ENCODE measurements around the gene OCA2. TPM values are rescaled to one million over a fixed set of nuclear protein-coding genes. Genes with fewer than 3 reads are reported as not detected.

Gene OCA2
- total RNA-seq, 1 experiment from 2014 or later, result 0.09 TPM

DNA sequence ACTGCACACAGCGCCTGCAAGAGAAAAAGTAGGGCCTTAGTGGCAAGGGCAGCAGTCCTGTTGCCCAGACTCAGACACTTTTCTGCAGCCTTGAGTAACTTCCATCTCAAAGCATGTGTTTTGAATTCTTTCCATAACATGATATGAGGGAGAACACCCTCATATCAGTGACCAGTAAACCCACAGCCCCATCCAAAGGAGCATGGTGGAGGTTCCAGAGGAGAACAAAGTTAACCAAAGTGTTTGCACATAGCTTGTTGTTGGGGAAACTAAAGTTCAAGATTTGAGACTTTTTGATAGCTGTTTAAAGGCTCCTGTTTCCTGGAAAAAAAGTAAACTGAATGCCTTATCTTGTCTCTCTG is 74.2 kb downstream of the OCA2 start:
- no peak for DNase-seq (ENCODE audit: low spot score)
- no TSS peak for BruUV-seq (replicated peaks)
- H3K36me3 ChIP-seq (ENCODE audit: insufficient read depth, low read length, poor library complexity, severe bottlenecking), result no peaks in the 10 kb centered on the region
- H3K4me1 ChIP-seq (ENCODE audit: insufficient read depth, low read length, poor library complexity, severe bottlenecking), result no peaks in the 10 kb centered on the region
- ChIA-PET POLR2A (ENCODE audit: low non-redundant PET) (no interaction called here), CTCF (no interaction called here)
- H3K4me3 ChIP-seq (ENCODE audit: low read depth, low read length, poor library complexity, severe bottlenecking), result no peak overlapping the region
- intact Hi-C loops (cut with micrococcal nuclease; ENCODE audit: unreplicated experiment), result no loop called here
- H3K9me3 ChIP-seq (ENCODE audit: low read depth, low read length, poor library complexity, severe bottlenecking), result no peaks in the 10 kb centered on the region
- TF ChIP-seq, protein P1, sequence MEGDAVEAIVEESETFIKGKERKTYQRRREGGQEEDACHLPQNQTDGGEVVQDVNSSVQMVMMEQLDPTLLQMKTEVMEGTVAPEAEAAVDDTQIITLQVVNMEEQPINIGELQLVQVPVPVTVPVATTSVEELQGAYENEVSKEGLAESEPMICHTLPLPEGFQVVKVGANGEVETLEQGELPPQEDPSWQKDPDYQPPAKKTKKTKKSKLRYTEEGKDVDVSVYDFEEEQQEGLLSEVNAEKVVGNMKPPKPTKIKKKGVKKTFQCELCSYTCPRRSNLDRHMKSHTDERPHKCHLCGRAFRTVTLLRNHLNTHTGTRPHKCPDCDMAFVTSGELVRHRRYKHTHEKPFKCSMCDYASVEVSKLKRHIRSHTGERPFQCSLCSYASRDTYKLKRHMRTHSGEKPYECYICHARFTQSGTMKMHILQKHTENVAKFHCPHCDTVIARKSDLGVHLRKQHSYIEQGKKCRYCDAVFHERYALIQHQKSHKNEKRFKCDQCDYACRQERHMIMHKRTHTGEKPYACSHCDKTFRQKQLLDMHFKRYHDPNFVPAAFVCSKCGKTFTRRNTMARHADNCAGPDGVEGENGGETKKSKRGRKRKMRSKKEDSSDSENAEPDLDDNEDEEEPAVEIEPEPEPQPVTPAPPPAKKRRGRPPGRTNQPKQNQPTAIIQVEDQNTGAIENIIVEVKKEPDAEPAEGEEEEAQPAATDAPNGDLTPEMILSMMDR (conservative IDR thresholded peaks at IDR 0.05; ENCODE audit: low read depth, low read length), result no peak
- no peak for TF ChIP-seq EZH2 (IDR thresholded peaks at IDR 0.05; ENCODE audit: borderline replicate concordance, low read depth, low read length, poor library complexity, severe bottlenecking)
- H3K27me3 ChIP-seq (replicated peaks; ENCODE audit: insufficient read depth, low read depth, low read length, poor library complexity), result no peaks in the 10 kb centered on the region
- no peak overlapping the region for H3K27ac ChIP-seq (ENCODE audit: low read depth, low read length, poor library complexity, severe bottlenecking)

DNA sequence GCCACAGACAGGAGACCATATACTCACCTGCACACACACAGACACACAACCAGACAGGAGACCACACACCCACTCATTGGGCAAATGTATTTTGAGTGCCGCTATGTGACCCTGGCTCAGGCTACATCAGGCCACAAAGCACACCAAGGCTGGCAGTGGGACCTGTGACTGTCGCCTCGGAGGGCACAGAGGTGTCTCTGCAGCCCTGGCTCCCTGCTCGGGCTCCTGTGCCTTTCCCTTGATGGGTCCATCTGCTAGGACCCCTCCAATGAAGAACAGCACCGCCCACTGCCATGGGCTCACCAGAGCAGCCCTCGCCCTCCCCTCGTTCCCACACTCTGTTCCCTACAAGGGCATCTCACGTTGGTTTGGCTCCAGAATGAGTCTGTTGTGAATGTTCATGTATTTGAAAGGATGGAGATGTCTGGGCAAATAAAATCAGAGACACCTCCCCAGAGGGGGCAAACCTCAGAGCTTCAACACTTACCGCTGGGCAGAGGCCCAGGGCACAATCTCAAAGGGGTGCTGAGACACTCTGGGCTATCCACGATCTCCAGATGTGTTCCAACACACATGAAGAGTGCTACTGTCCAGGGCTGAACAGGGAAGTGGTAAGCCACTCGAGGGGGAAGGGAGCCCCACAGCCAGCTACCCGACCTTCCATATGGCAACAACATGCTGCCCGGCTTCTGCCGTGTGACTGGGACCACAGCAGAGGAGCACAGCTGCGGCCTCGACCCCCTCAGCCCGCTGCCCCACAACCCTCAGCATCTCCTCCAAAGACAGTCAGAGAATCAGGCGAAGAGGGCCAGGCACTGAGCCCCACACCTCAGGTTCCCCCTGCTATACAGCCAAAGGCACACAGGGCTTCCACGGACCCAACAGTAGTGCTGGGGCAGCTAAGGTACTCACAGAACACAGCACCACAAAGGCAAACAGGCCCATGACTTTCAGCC is 74.9 kb downstream of the OCA2 start:
- H3K36me3 ChIP-seq (ENCODE audit: insufficient read depth, low read length, poor library complexity, severe bottlenecking), result no peaks in the 10 kb centered on the region
- no peak for TF ChIP-seq EZH2 (IDR thresholded peaks at IDR 0.05; ENCODE audit: borderline replicate concordance, low read depth, low read length, poor library complexity, severe bottlenecking)
- TF ChIP-seq, protein P1 (conservative IDR thresholded peaks at IDR 0.05; ENCODE audit: low read depth, low read length), result no peak
- no peaks in the 10 kb centered on the region for H3K9me3 ChIP-seq (ENCODE audit: low read depth, low read length, poor library complexity, severe bottlenecking)
- intact Hi-C loops (cut with micrococcal nuclease; ENCODE audit: unreplicated experiment), result no loop called here
- H3K27ac ChIP-seq (ENCODE audit: low read depth, low read length, poor library complexity, severe bottlenecking), result no peak overlapping the region
- ChIA-PET POLR2A (ENCODE audit: low non-redundant PET) (no interaction called here), CTCF (no interaction called here)
- H3K4me3 ChIP-seq (ENCODE audit: low read depth, low read length, poor library complexity, severe bottlenecking), result no peak overlapping the region
- H3K4me1 ChIP-seq (ENCODE audit: insufficient read depth, low read length, poor library complexity, severe bottlenecking), result no peaks in the 10 kb centered on the region
- no peak for DNase-seq (ENCODE audit: low spot score)
- H3K27me3 ChIP-seq (replicated peaks; ENCODE audit: insufficient read depth, low read depth, low read length, poor library complexity), result no peaks in the 10 kb centered on the region
- BruUV-seq (replicated peaks), result no TSS peak

DNA sequence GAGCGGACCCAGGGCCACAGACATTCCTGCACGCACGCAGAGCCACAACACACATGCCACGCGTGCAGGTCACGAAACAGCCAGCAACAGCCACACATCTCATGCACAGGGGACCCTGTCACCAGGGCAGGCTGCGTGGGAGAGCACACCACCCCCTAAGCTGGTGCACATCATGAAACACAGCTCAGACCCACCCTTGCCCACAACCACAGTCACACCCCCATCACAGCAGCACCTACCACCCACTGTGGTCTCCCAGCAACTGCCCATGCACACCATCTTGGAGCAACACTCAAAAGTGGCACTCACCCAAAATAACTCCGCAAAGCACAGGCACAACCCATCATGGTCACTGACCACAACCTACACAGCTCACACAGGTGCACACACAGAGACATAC is 75.7 kb downstream of the OCA2 start:
- intact Hi-C loops (cut with micrococcal nuclease; ENCODE audit: unreplicated experiment), result no loop called here
- no peak for TF ChIP-seq EZH2 (IDR thresholded peaks at IDR 0.05; ENCODE audit: borderline replicate concordance, low read depth, low read length, poor library complexity, severe bottlenecking)
- TF ChIP-seq, protein P1 (conservative IDR thresholded peaks at IDR 0.05; ENCODE audit: low read depth, low read length), result no peak
- CTCF ChIA-PET, result no interaction called here
- Histone ChIP-seq H3K4me1 (ENCODE audit: insufficient read depth, low read length, poor library complexity, severe bottlenecking) (no peaks in the 10 kb centered on the region), H3K36me3 (ENCODE audit: insufficient read depth, low read length, poor library complexity, severe bottlenecking) (no peaks in the 10 kb centered on the region), H3K9me3 (ENCODE audit: low read depth, low read length, poor library complexity, severe bottlenecking) (no peaks in the 10 kb centered on the region), H3K27me3 (replicated peaks; ENCODE audit: insufficient read depth, low read depth, low read length, poor library complexity) (no peaks in the 10 kb centered on the region), H3K27ac (ENCODE audit: low read depth, low read length, poor library complexity, severe bottlenecking) (no peak overlapping the region), H3K4me3 (ENCODE audit: low read depth, low read length, poor library complexity, severe bottlenecking) (no peak overlapping the region)
- BruUV-seq (replicated peaks), result no TSS peak
- DNase-seq (ENCODE audit: low spot score), result no peak
- POLR2A ChIA-PET (ENCODE audit: low non-redundant PET), result no interaction called here
